ENCODE results near the gene CHRNA9. TPM values are rescaled to one million over a fixed set of nuclear protein-coding genes. Genes with fewer than 3 reads are reported as not detected.

CHRNA9 gene
- total RNA-seq, 1 donor from 2014 or later, result 2.8 TPM

GRCh38 chr4:40330536-40330935 is 4.6 kb upstream of the CHRNA9 start:
- Histone ChIP-seq H3K9ac (ENCODE audit: low read length) (no peak overlapping the region), H3K27ac (ENCODE audit: low read depth, low read length) (no peak overlapping the region), H3K4me1 (ENCODE audit: insufficient read depth, low read length) (peaks cover 21% of the 10 kb centered on the region), H3K27me3 (ENCODE audit: insufficient read depth, low read length) (no peaks in the 10 kb centered on the region), H3K9me3 (ENCODE audit: insufficient read depth, low read depth, low read length) (no peaks in the 10 kb centered on the region), H2AFZ (ENCODE audit: low read depth, low read length) (no peak overlapping the region), H3K36me3 (ENCODE audit: insufficient read depth, low read length) (no peaks in the 10 kb centered on the region), H4K20me1 (ENCODE audit: insufficient read depth, low read length) (no peaks in the 10 kb centered on the region), H3K4me2 (ENCODE audit: low read length) (no peak overlapping the region), H3K4me3 (ENCODE audit: insufficient read depth, low read depth, low read length) (no peak overlapping the region), H3K79me2 (ENCODE audit: insufficient read depth, low read length) (no peaks in the 10 kb centered on the region)
- no peak for DNase-seq (ENCODE audit: low read depth)
- TF ChIP-seq EZH2 (IDR thresholded peaks at IDR 0.05; ENCODE audit: insufficient read depth, low read length), result no peak
- TF ChIP-seq CTCF (IDR thresholded peaks at IDR 0.05; ENCODE audit: insufficient read depth, low read depth, low read length), result no peak
- H3K27me3 Mint-ChIP-seq (ENCODE audit: low read depth, unreplicated experiment), result peaks cover 10% of the 10 kb centered on the region
- H3K27ac Mint-ChIP-seq (ENCODE audit: unreplicated experiment), result no peak overlapping the region
- no peak overlapping the region for H3K4me3 Mint-ChIP-seq (ENCODE audit: unreplicated experiment)
- H3K9me3 Mint-ChIP-seq (ENCODE audit: unreplicated experiment), result no peaks in the 10 kb centered on the region
- H3K36me3 Mint-ChIP-seq (ENCODE audit: low read depth, unreplicated experiment), result no peaks in the 10 kb centered on the region
- H3K4me1 Mint-ChIP-seq (ENCODE audit: low read depth, unreplicated experiment), result peaks cover 21% of the 10 kb centered on the region
- FAIRE-seq, result no peak

GRCh38 chr4:40331101-40331745 is 3.9 kb upstream of the CHRNA9 start:
- Histone ChIP-seq H2AFZ (ENCODE audit: low read depth, low read length) (no peak overlapping the region), H3K4me1 (ENCODE audit: insufficient read depth, low read length) (peaks cover 24% of the 10 kb centered on the region), H3K9me3 (ENCODE audit: insufficient read depth, low read depth, low read length) (no peaks in the 10 kb centered on the region), H3K36me3 (ENCODE audit: insufficient read depth, low read length) (no peaks in the 10 kb centered on the region), H3K4me2 (ENCODE audit: low read length) (no peak overlapping the region), H3K79me2 (ENCODE audit: insufficient read depth, low read length) (no peaks in the 10 kb centered on the region), H3K9ac (ENCODE audit: low read length) (no peak overlapping the region), H3K27ac (ENCODE audit: low read depth, low read length) (no peak overlapping the region), H4K20me1 (ENCODE audit: insufficient read depth, low read length) (no peaks in the 10 kb centered on the region), H3K27me3 (ENCODE audit: insufficient read depth, low read length) (no peaks in the 10 kb centered on the region), H3K4me3 (ENCODE audit: insufficient read depth, low read depth, low read length) (no peak overlapping the region)
- Mint-ChIP-seq H3K27ac (ENCODE audit: unreplicated experiment) (no peak overlapping the region), H3K4me1 (ENCODE audit: low read depth, unreplicated experiment) (peaks cover 28% of the 10 kb centered on the region), H3K36me3 (ENCODE audit: low read depth, unreplicated experiment) (no peaks in the 10 kb centered on the region), H3K9me3 (ENCODE audit: unreplicated experiment) (peaks cover 2% of the 10 kb centered on the region), H3K27me3 (ENCODE audit: low read depth, unreplicated experiment) (peaks cover 10% of the 10 kb centered on the region), H3K4me3 (ENCODE audit: unreplicated experiment) (no peak overlapping the region)
- TF ChIP-seq CTCF (IDR thresholded peaks at IDR 0.05; ENCODE audit: insufficient read depth, low read depth, low read length), result no peak
- no peak for TF ChIP-seq EZH2 (IDR thresholded peaks at IDR 0.05; ENCODE audit: insufficient read depth, low read length)
- FAIRE-seq, result no peak
- DNase-seq (ENCODE audit: low read depth), result no peak

GRCh38 chr4:40331961-40332360 is 3.2 kb upstream of the CHRNA9 start:
- TF ChIP-seq EZH2 (IDR thresholded peaks at IDR 0.05; ENCODE audit: insufficient read depth, low read length), result no peak
- no peak for TF ChIP-seq CTCF (IDR thresholded peaks at IDR 0.05; ENCODE audit: insufficient read depth, low read depth, low read length)
- Histone ChIP-seq H3K9ac (ENCODE audit: low read length) (no peak overlapping the region), H3K27ac (ENCODE audit: low read depth, low read length) (no peak overlapping the region), H3K4me1 (ENCODE audit: insufficient read depth, low read length) (peaks cover 24% of the 10 kb centered on the region), H3K4me2 (ENCODE audit: low read length) (no peak overlapping the region), H3K79me2 (ENCODE audit: insufficient read depth, low read length) (no peaks in the 10 kb centered on the region), H3K4me3 (ENCODE audit: insufficient read depth, low read depth, low read length) (no peak overlapping the region), H3K27me3 (ENCODE audit: insufficient read depth, low read length) (no peaks in the 10 kb centered on the region), H3K36me3 (ENCODE audit: insufficient read depth, low read length) (no peaks in the 10 kb centered on the region), H3K9me3 (ENCODE audit: insufficient read depth, low read depth, low read length) (no peaks in the 10 kb centered on the region), H4K20me1 (ENCODE audit: insufficient read depth, low read length) (no peaks in the 10 kb centered on the region), H2AFZ (ENCODE audit: low read depth, low read length) (no peak overlapping the region)
- Mint-ChIP-seq H3K27me3 (ENCODE audit: low read depth, unreplicated experiment) (peaks cover 9% of the 10 kb centered on the region), H3K4me3 (ENCODE audit: unreplicated experiment) (no peak overlapping the region), H3K9me3 (ENCODE audit: unreplicated experiment) (peaks cover 2% of the 10 kb centered on the region), H3K4me1 (ENCODE audit: low read depth, unreplicated experiment) (peaks cover 28% of the 10 kb centered on the region), H3K27ac (ENCODE audit: unreplicated experiment) (no peak overlapping the region), H3K36me3 (ENCODE audit: low read depth, unreplicated experiment) (no peaks in the 10 kb centered on the region)
- FAIRE-seq, result no peak
- DNase-seq (ENCODE audit: low read depth), result no peak

Measured in astrocyte (in vitro differentiated cells and primary cell).